Bronchial smooth muscle cell (primary cell): ENCODE data around the gene IL1F10. TPM values are rescaled to one million over a fixed set of nuclear protein-coding genes. Genes with fewer than 3 reads are reported as not detected.

Source experiments
- total RNA-seq: library from RNA; depleted of rRNA; stranded (reverse); fragments of >200 nt; gene quantifications from 2 replicates; pipeline ENCODE4 v1.2.1, GENCODE V29; 2014

IL1F10 gene, protein sequence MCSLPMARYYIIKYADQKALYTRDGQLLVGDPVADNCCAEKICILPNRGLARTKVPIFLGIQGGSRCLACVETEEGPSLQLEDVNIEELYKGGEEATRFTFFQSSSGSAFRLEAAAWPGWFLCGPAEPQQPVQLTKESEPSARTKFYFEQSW
- total RNA-seq = not detected in 2 replicates

DNA sequence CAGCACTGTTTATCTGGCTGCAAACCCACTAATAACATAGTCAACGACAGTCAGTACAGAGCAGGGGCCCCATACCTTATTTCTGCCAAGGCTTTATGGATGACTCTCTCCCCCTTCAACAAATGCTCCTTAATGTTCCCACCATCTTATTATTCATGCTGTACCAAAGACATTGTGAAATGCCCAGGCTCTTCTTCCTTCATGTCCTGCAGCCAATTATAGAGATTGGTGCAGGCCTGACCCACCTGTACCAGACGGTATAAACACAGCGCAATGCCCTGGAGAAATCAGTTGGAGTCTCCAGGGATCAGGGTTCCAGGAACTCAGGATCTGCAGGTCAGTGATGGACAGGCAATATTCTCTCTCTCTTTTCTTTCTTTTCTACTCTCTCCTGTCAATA lies at the start of gene IL1F10:
Gene IL1F10, plus strand, starts transcription at position 290 of the 400 bp plus-strand sequence. CDS start 4,769 bp downstream, outside the sequence.

DNA sequence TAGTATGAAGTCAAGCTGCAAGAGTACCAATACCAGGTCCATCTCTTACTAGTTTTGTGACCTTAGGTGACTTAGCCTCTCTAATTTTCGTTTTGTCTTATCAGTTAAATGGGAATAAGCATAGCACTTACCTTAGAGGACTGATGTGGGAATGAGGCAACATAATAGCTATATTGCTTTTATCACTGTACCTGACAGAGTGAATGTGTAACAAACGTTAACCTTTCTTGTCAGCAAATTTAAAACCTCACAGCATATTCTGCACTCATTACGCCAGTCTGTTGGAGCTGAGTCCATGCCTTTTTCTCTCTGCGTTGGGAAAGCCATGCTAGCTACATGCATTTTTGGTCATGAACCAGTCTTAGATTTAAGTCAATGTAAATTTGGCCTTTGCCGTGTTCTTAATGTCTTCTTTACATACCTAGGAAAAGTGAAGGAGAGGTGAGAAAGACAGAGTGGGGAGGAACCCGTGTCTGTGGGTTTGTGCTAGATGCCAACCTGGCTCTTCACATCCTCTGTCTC lies 15.3 kb upstream of the IL1F10 start, which contains the start of gene IL36B:
Gene IL36B, minus strand, starts transcription at position 472 of the 522 bp plus-strand sequence.

DNA sequence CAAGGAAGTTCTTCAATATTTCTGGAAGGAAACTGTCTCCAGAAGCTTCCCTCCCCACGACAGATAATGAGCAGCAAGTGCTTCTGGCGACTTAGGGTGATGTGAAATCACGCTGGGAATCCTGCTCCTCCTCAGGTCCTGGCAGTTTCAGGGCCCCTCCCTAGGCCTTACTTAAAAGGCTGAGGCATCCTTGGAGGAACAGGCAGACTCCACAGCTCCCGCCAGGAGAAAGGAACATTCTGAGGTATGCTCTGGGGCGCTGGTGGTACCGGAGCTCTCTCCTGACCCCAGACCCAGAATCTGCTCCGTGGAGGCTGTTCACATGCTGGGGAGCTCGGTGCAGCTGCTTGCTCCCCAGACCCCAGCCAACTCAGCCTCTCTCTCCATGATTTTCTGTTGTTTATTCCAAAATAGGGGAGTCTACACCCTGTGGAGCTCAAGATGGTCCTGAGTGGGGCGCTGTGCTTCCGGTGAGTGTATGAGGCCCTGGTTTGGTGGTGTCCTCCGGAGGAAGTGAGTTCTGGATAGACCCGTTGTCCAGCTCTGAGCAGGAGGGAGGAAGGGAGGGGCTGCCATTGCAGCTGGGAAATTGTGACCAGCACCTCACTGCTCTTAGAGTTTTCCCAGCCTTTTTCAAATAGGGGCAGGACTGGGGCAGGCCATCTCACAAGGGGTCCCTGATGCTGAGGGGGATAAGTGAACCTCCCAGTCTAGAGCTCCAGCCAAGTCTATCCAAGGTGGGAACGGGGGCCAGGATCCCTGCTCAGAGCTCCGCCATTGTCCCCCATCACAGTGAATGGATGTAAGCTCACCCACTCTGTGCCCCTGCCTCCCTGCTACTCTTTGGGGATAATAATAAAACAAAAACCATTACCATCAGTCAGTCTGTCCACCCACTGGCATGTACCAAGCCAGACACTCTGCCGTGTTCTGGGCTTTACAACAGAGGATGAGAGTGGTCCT lies 8.5 kb upstream of the IL1F10 start, which contains the start of gene IL36RN:
Gene IL36RN, plus strand, starts transcription at position 201 of the 963 bp plus-strand sequence. Its CDS starts 241 bp downstream, at position 442.

Other genes starting within 250 kb of the IL1F10 start
- 0.63 TPM in 1 of 2 replicates, not detected in the other for gene IL1B, start 231.2 kb upstream of the IL1F10 start, total RNA-seq
- gene IL37, start 156.8 kb upstream of the IL1F10 start, total RNA-seq = not detected in 2 replicates
- not detected in 2 replicates for gene IL36G, start 90.0 kb upstream of the IL1F10 start, total RNA-seq
- not detected in 2 replicates for gene IL36A, start 62.5 kb upstream of the IL1F10 start, total RNA-seq
- not detected in 2 replicates for gene IL36B, start 15.1 kb upstream of the IL1F10 start, total RNA-seq
- gene IL36RN, start 8.8 kb upstream of the IL1F10 start, total RNA-seq = not detected in 2 replicates
- 0.16 TPM in 1 of 2 replicates, not detected in the other for gene IL1RN, start 59.6 kb downstream of the IL1F10 start, total RNA-seq
- 0.17 and 1.6 TPM in 2 replicates for gene PSD4, start 106.0 kb downstream of the IL1F10 start, total RNA-seq
- gene PAX8, start 211.0 kb downstream of the IL1F10 start, total RNA-seq = 0.43 and 0.79 TPM in 2 replicates